HCEC 1CT (cell line): ENCODE measurements around the gene IL17B.
A peak's percentile ranks its signal among the peaks of the same experiment; 100 is the strongest.
"Not testable (repeated sequence)": the region's sequence is repeated elsewhere in the genome, so short reads cannot be mapped to it uniquely, and the experiment has no call there.

Source experiments
- DNase-seq: peaks from one replicate; pipeline ENCODE4 v3.0.0-alpha.2; 2017

The IL17B gene

DNA sequence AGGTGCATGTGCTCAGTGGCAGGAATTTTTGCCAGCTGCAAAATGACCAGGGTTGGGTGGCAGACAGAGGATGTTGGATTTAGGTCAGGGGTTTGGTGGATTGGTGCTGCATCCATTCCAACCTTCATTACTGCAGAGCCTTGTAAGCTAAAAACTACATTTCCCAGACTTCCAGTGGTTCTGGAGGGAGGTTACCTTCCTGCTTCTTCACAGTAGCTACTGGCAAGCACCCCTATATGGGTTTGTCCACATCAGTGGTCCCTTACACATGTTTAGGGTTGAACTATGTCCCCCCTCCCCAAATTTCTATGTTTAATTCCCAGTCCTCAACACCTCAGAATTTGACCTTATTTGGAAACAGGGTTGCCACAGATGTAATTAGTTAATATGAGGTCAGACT, 20.7 kb upstream of the IL17B start:
- no peak for DNase-seq

DNA sequence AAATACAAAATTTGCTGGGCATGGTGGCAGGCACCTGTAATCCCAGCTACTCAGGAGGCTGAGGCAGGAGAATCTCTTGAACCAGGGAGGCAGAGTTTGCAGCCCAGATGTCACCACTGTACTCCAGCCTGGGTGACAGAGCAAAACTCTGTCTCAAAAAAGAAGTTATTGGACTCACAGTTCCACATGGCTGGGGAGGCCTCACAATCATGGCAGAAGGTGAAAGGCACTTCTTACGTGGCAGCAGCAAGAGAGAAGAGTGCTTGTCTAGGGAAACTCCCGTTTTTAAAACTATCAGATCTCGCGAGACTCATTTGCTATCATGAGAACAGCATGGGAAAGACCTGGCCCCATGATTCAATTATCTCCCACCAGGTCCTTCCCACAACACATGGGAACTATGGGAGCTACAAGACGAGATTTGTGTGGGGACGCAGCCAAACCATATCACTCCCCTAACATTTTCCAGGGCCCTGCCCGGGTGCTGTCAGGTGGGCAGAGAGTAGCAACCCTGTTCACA, 19.7 kb upstream of the IL17B start:
- not testable (repeated sequence) for DNase-seq

- peak; percentile 90 for DNase-seq
Observed at GRCh38 chr5:149397530-149397929, 18.4 kb upstream of the IL17B start.

- not testable (repeated sequence) for DNase-seq
Observed at GRCh38 chr5:149394996-149395395, 15.9 kb upstream of the IL17B start.

DNA sequence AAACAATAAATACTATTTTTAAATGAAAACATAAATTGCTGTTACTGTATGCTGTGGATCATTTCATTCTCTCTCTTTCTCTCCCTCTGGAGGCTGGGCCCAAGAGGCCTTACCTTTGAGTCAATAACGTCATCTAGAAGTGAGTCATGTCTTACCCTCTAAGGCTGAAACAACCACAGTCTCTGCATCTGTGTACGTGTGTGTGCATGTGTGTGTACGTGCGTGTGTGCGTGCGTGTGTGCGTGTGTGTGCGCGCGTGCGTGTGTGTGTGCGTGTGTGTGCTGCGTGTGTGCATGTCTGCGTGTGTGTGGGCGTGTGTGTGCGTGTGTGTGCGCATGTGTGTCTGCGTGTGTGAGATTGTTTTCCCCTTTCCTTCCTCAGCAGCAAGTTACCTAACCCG, 13.6 kb upstream of the IL17B start:
- peak; percentile 68 for DNase-seq

DNA sequence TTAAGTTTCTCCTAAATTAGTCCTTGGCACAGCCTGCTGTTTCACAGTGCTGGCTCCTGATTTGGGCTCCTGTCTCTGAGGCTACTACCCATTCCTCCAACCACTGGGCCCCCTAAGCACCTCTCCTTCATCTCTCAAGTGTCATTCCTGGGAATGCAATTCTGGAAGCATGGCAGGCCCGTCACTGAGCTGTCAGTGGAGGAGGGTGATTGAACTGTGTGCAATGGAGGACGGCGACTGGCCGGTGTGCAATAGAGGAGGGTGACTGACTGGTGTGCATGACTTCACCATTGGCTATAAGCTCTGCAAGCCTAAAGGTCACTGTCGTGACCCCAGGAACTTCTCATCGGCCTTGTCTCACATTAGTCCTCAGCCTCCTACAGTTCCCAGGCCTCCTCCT, 12.4 kb upstream of the IL17B start:
- DNase-seq, result no peak

GRCh38 chr5:149391076-149391475, 12.0 kb upstream of the IL17B start:
- DNase-seq, result not testable (repeated sequence)

- no peak for DNase-seq
Observed at GRCh38 chr5:149389552-149390495, 10.7 kb upstream of the IL17B start.

DNA sequence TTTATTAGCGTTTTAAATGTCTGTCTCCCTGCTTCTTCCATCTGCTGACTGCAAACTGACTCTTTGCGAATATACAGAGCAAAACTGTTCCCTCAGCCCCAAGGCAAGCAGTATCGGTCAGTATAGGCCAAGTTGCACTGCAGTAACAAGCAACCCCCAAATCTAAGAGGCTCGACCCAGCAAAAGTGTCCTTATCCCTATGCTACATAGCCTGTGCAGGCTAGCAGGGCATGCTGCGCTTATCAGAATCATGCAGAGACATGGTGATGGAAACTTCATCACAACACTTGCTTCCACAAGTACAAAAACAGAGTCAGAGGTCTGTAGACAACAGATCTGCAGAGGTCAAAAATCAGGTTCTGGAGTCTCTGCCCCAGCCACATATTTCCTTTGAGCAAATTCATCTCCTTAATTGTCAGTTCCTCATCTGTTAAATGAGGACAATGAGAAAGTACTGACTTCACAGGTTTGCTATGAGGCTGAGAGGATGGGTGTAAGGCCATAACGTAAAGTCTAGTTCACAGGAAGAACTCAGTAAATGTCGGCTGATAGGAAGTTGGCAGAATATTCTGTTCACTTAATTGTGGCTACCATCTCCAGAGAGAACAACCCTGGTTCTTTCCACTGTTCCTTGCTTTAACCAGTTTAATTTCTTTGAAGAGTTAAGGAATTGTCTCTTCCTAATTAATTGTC, 9.6 kb upstream of the IL17B start:
- no peak for DNase-seq

GRCh38 chr5:149387982-149388381, 8.9 kb upstream of the IL17B start:
- peak; percentile 88 for DNase-seq

GRCh38 chr5:149387081-149387631, 8.1 kb upstream of the IL17B start:
- peak; percentile 35 for DNase-seq

DNA sequence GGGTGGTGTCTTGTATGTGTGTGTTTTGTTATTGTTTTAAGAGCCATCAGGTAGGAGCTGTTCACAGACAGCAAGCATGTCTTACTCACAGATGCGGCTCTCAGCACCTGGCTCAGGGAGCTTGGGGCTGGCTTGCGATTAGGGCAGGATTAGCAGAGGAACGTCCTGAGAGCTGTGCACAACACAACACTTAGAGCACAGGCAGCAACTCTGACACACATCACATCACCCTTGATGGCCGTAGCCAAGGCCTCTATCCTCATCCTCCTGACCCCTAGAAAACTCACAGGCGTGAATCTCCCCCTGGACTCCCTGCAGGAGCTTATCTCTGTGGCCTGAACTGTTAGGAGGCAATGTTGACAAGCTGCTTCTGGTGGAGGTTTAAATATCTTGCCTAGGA, 7.1 kb upstream of the IL17B start:
- no peak for DNase-seq

GRCh38 chr5:149383399-149383798, 4.3 kb upstream of the IL17B start:
- no peak for DNase-seq

DNA sequence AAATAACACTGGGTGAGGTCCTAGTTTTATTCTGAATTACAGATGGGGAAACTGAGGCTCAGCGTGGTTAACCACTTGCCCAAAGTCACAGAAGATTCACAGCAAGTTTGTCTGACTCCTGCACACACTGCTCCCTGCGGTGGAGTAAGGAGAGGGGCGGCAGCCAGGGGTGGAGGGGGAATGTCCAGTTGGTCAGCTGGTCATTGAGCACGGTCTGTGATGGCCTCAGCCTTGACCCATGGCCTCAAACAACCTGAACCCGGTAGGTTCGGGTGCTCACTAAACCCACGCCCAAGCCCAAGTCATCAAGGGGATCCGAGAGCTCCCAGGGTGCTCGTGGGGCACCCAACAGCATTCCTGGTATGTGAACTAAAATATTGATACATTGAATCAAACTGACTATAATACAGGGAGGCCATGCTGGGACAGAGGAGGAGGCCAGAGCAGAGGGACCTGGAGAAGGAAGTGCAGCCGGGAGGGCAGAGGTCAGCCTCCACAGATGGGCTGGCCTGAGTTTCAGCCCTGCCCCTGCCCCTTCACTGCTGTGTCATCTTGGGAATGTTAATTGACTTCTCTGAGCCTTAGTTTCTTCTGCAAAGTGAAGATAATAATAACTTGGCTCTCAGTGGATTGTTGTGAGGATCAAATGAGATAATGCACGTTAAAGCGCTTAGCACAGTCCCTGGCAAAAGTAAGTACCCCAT, 3.6 kb upstream of the IL17B start:
- DNase-seq, result no peak

GRCh38 chr5:149381986-149382338, 2.9 kb upstream of the IL17B start:
- DNase-seq, result peak; percentile 55

- no peak for DNase-seq
Observed at GRCh38 chr5:149381261-149381985, 2.3 kb upstream of the IL17B start.

GRCh38 chr5:149380466-149381121, 1.5 kb upstream of the IL17B start:
- no peak for DNase-seq

DNA sequence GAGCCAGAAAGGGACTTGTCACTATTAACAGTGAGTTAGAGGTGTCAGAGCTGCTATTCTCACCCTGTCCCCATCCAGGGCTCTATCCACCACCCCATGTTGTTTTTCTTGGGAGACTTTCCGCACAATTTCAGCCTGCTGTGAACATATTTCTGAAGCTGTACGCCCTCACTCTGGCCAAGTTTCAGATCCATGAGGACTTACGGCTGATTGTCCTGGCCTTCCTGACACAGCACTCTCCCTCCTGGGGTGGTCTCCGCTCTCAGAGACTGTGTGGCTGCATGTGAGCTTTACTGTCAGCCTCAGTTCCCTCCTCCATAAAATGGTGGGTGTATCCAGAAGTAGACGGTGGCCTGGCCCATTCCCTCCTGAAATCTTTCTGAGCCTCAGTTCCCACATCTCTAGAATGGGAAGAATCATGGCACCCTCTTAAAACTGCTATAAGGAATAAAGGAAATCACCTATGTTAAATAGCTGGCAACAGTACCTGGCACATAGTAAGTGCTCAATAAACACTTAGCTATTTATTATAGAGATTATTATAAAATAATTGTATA, 804 bp upstream of the IL17B start:
- no peak for DNase-seq

DNA sequence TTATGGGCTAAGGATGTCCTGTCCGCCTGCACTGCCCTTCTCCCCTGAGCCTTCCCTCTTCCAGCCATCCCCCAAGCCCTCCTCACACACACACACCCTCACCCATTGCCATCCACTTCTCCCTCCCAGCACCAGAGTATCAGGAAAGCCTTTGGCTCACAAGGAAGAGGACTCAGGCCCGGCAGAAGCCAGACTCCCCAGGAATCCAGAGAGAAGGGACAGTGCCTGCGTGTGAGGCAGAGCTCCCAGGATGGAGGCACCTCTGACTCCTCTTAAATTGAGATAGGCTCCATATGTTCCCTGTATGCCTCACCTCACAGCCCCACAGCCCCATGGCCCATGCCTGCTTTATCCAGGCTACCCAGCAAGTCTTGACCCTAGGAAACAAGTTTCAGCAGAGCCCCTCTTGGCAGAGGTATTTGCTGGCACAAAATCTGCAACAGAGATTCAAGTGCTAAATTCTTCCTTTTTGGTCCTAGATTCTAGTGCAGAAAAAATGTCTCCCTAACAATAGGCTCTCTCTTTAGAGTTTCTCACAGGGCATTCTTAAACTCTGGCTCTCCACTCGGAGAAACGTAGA, 761 bp downstream of the IL17B start:
- DNase-seq, result no peak

DNA sequence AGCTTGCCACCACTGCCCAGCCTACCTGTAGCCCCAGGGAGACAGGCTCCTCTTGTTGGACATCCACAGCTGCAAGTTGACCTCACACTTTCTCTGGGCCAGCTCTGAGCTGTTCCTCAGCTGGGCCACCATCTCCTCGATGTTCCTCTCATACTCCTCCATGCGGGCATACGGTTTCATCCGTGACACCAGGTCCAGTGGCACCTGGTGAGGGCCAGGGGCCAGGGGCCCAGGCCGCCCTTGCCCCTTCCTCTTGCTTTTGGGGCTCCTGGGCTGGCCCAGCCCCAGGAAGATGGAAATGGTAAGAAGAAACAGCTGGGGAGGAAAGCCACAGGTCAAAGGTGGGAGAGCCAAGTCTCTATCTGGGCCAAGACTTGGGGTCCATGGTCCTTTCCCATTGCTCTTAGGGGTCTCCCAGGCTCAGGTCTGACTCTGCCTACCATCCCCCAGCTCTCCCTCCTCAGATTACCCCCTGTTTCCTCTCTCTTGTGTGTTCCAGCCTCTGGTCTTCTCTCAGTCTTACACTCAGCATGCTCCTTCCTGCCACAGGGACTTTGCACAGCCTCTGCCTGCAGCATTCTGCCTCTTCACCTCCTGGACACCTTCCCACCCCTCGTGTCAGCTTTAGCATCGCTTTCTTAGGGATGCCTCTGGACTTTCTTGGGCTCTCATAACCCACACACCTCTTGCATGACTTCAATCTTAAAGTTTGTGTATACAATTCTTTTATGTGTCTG, 2.2 kb downstream of the IL17B start:
- no peak for DNase-seq
